Esophagus squamous epithelium (tissue), 4 donors: ENCODE data around the gene SPATA6.

Experiments
- POLR2A ChIP-seq, 4 donors: fragments of 450-650 bp; IDR thresholded peaks; one replicate each; pipeline ENCODE4 v1.6.1; 2017; ENCODE audit warnings: antibody characterized with exemption in 4 of 4, mild to moderate bottlenecking in 4 of 4, moderate library complexity in 3 of 4
- TF ChIP-seq, protein P1 (sequence below), 6 experiments: fragments of 450-650 bp in 4 of 6; fragments of 200-600 bp in 2 of 6; sonication (generic) in 2 of 6; IDR thresholded peaks; one replicate each; pipeline ENCODE4 v1.5.1; 2016 to 2019; ENCODE audit warnings: antibody characterized with exemption in 6 of 6, mild to moderate bottlenecking in 4 of 6, moderate library complexity in 4 of 6

DNA sequence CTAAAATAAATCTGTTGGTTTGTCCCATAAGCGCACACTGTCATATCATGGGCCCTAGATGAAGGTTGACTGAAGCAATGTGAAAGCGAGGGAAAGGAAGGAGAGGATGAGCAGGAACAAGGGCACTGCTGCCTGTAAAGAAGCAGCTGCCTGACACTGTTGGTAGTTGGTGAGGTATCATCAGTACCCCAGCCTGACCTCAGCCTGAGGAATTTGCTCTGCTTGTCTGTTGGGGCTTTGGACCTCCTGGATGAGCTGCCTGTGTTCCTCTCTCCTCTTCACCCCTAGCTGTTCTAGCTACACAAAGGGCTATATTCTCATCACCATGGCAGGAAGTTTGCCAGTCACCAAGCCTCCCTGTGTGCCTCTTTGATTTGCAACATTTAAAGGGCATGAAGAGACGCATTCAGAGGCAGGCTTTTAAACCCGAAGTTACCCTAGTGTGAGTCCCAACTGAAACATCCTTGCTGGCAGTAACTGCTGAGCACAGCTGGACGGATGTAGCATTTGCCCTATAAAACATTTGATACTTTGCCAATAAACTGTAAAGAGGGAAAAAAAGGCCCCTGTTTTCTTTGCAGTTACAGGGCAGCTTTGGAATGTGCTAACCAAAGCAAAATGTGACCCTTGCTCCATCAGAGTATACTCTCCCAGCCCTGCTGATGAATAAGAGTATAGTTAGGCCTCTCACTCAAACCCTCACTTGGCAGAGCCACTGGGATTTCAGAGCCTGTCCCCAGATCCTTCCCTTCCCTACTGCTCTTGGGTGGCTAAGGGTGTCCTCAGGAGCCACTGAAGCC, 22.2 kb upstream of the SPATA6 start:
- TF ChIP-seq, protein P1, sequence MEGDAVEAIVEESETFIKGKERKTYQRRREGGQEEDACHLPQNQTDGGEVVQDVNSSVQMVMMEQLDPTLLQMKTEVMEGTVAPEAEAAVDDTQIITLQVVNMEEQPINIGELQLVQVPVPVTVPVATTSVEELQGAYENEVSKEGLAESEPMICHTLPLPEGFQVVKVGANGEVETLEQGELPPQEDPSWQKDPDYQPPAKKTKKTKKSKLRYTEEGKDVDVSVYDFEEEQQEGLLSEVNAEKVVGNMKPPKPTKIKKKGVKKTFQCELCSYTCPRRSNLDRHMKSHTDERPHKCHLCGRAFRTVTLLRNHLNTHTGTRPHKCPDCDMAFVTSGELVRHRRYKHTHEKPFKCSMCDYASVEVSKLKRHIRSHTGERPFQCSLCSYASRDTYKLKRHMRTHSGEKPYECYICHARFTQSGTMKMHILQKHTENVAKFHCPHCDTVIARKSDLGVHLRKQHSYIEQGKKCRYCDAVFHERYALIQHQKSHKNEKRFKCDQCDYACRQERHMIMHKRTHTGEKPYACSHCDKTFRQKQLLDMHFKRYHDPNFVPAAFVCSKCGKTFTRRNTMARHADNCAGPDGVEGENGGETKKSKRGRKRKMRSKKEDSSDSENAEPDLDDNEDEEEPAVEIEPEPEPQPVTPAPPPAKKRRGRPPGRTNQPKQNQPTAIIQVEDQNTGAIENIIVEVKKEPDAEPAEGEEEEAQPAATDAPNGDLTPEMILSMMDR (IDR thresholded peaks at IDR 0.05): no peak
- no peak for TF ChIP-seq POLR2A (IDR thresholded peaks at IDR 0.05)
